HCT116 (cell line): ENCODE data around the gene TRIP13. TPM values are rescaled to one million over a fixed set of nuclear protein-coding genes. Genes with fewer than 3 reads are reported as not detected.

Experiments used
- ATAC-seq: fragments of 200-7000 bp; cut with Tn5 transposase; 2 replicates; pipeline ENCODE4 v1.9.1; 2020; ENCODE audit warnings: mild to moderate bottlenecking, moderate library complexity
- BruUV-seq: library from RNA; stranded (reverse); fragments of 400-500 nt; replicated peaks from 2 replicates; lab custom pipeline; 2021; lab: Mats Ljungman, UMichigan
- CTCF ChIA-PET: fragments of 300-600 bp; sonication (Branson Sonifier 250); formaldehyde crosslinking; loops from one replicate; lab custom pipeline; 2021; ENCODE audit warnings: antibody characterized with exemption; lab: Charles Lee
- POLR2A ChIA-PET: fragments of 300-600, 350-600 bp; sonication (Branson Sonifier 250); formaldehyde crosslinking; loops from one replicate; lab custom pipeline; 2021; ENCODE audit warnings: antibody characterized with exemption; lab: Charles Lee
- RAD21 ChIA-PET, 2 experiments: fragments of 300-600 bp; sonication (Branson Sonifier 250); formaldehyde crosslinking; loops; one replicate each; lab custom pipeline; 2023; ENCODE audit warnings: low total read pairs in 2 of 2; ENCODE audit not compliant: uncharacterized antibody in 2 of 2, unreplicated experiment in 2 of 2, low non-redundant PET in 1 of 2; lab: Charles Lee
- DNase-seq: peaks from one replicate; pipeline ENCODE4 v3.0.0-alpha.2; 2010; ENCODE audit warnings: low read depth, low spot score
- H2AFZ ChIP-seq: fragments of 200-600 bp; shearing (Covaris generic), sonication (generic); 2 replicates; pipeline ENCODE4 v1.6.1; 2017; ENCODE audit warnings: low read depth, mixed run types, mixed read lengths, antibody characterized with exemption, low read length; ENCODE audit not compliant: poor library complexity, severe bottlenecking
- H3K27ac ChIP-seq: 2 replicates; pipeline ENCODE4 v1.5.1; 2012; ENCODE audit warnings: low read depth, low read length
- H3K27me3 ChIP-seq: fragments of 200-600 bp; sonication (generic); 2 replicates; pipeline ENCODE4 v1.6.1; 2016; ENCODE audit warnings: mixed run types, low read length, mixed read lengths; ENCODE audit not compliant: insufficient read depth
- H3K36me3 ChIP-seq, 2 experiments: fragments of 200-500 bp in 1 of 2; fragments of 200-600 bp in 1 of 2; sonication (Bioruptor generic) in 1 of 2; sonication (generic) in 1 of 2; 2 replicates each; pipeline versions ENCODE4 v1.5.1 to v1.6.1; 2014 to 2016; ENCODE audit warnings: low read length in 2 of 2, inconsistent platforms in 1 of 2, mixed read lengths in 1 of 2, mixed run types in 1 of 2; ENCODE audit not compliant: insufficient read depth in 2 of 2, control insufficient read depth in 1 of 2
- H3K4me1 ChIP-seq, 2 experiments: fragments of 200-600 bp in 1 of 2; sonication (generic) in 1 of 2; 2 replicates each; pipeline versions ENCODE4 v1.5.1 to v1.6.1; 2012 to 2017; ENCODE audit warnings: low read length in 2 of 2, inconsistent platforms in 1 of 2, mild to moderate bottlenecking in 1 of 2, mixed read lengths in 1 of 2, mixed run types in 1 of 2, moderate library complexity in 1 of 2; ENCODE audit not compliant: insufficient read depth in 2 of 2, control insufficient read depth in 1 of 2
- H3K4me2 ChIP-seq: fragments of 200-600 bp; sonication (generic); 2 replicates; pipeline ENCODE4 v1.6.1; 2017; ENCODE audit warnings: mixed run types, low read length, mixed read lengths
- H3K4me3 ChIP-seq, 2 experiments: fragments of 200-600 bp in 1 of 2; sonication (generic) in 1 of 2; replicated peaks in 1 of 2; 2 replicates each; pipeline ENCODE4 v1.5.1; 2011 to 2016; ENCODE audit warnings: low read length in 2 of 2, control low read depth in 1 of 2, low read depth in 1 of 2, mild to moderate bottlenecking in 1 of 2, mixed read lengths in 1 of 2, mixed run types in 1 of 2
- H3K79me2 ChIP-seq: fragments of 200-600 bp; sonication (generic); 2 replicates; pipeline ENCODE4 v1.6.1; 2017; ENCODE audit warnings: mild to moderate bottlenecking, mixed run types, low read length, moderate library complexity, mixed read lengths; ENCODE audit not compliant: insufficient read depth
- H3K9ac ChIP-seq: fragments of 200-600 bp; sonication (generic); 2 replicates; pipeline ENCODE4 v1.6.1; 2016; ENCODE audit warnings: low read length, mixed read lengths
- H3K9me2 ChIP-seq: fragments of 200-600 bp; sonication (generic), shearing (Covaris generic); 2 replicates; pipeline ENCODE4 v1.6.1; 2017; ENCODE audit warnings: mixed run types, mild to moderate bottlenecking, moderate library complexity; ENCODE audit not compliant: insufficient read depth
- H3K9me3 ChIP-seq, 2 experiments: fragments of 200-500 bp in 1 of 2; fragments of 200-600 bp in 1 of 2; sonication (Bioruptor generic) in 1 of 2; sonication (generic) in 1 of 2; 2 replicates each; pipeline ENCODE4 v1.6.1; 2014 to 2017; ENCODE audit warnings: low read length in 2 of 2, mixed read lengths in 2 of 2, inconsistent platforms in 1 of 2, low read depth in 1 of 2, mild to moderate bottlenecking in 1 of 2, mixed run types in 1 of 2, moderate library complexity in 1 of 2; ENCODE audit not compliant: control insufficient read depth in 1 of 2, insufficient read depth in 1 of 2
- H4K20me1 ChIP-seq: fragments of 200-600 bp; sonication (generic), shearing (Covaris generic); 2 replicates; pipeline ENCODE4 v1.6.1; 2017; ENCODE audit warnings: mixed run types, mild to moderate bottlenecking, moderate library complexity; ENCODE audit not compliant: insufficient read depth
- CBX3 ChIP-seq: IDR thresholded peaks from 2 replicates; pipeline ENCODE4 v1.6.1; 2012; ENCODE audit warnings: low read depth
- CEBPB ChIP-seq: IDR thresholded peaks from 2 replicates; pipeline ENCODE4 v1.6.1; 2012; ENCODE audit warnings: low read depth
- ELF1 ChIP-seq: IDR thresholded peaks from 2 replicates; pipeline ENCODE4 v1.6.1; 2012; ENCODE audit warnings: low read depth, borderline replicate concordance
- EZH2 ChIP-seq: fragments of 200-600 bp; sonication (generic); IDR thresholded peaks from 2 replicates; pipeline ENCODE4 v1.6.1; 2017; ENCODE audit warnings: antibody characterized with exemption, mixed run types
- EZH2phosphoT487 ChIP-seq: fragments of 200-600 bp; IDR thresholded peaks from 2 replicates; pipeline ENCODE4 v1.6.1; 2018; ENCODE audit warnings: antibody characterized with exemption, borderline replicate concordance
- FOSL1 ChIP-seq: IDR thresholded peaks from 2 replicates; pipeline ENCODE4 v1.6.1; 2012; ENCODE audit warnings: low read depth
- JUND ChIP-seq: IDR thresholded peaks from 2 replicates; pipeline ENCODE4 v1.6.1; 2012
- POLR2A ChIP-seq: IDR thresholded peaks from 2 replicates; pipeline ENCODE4 v1.7.0; 2011; ENCODE audit warnings: borderline replicate concordance; ENCODE audit not compliant: insufficient read depth, insufficient read length; ENCODE audit errors: extremely low read depth
- POLR2AphosphoS5 ChIP-seq: IDR thresholded peaks from 2 replicates; pipeline ENCODE4 v1.6.1; 2011; ENCODE audit warnings: mild to moderate bottlenecking, low read depth, low read length, moderate library complexity
- RAD21 ChIP-seq: IDR thresholded peaks from 2 replicates; pipeline ENCODE4 v1.6.1; 2012; ENCODE audit warnings: low read depth, mild to moderate bottlenecking
- SIN3A ChIP-seq: IDR thresholded peaks from 2 replicates; pipeline ENCODE4 v1.6.1; 2012; ENCODE audit warnings: low read depth
- SP1 ChIP-seq: IDR thresholded peaks from 2 replicates; pipeline ENCODE4 v1.6.1; 2012; ENCODE audit warnings: low read depth
- TCF7L2 ChIP-seq: IDR thresholded peaks from 2 replicates; pipeline ENCODE4 v1.7.0; 2011; ENCODE audit warnings: borderline replicate concordance, inconsistent platforms; ENCODE audit not compliant: insufficient read depth, insufficient read length; ENCODE audit errors: extremely low read depth
- ZNF274 ChIP-seq: fragments of 200-500 bp; sonication (Bioruptor generic); IDR thresholded peaks from 2 replicates; pipeline ENCODE4 v1.6.1; 2014; ENCODE audit warnings: mild to moderate bottlenecking, low read depth, low read length, inconsistent platforms
- intact Hi-C: fragments of 100-400 bp; cut with micrococcal nuclease; formaldehyde crosslinking; loops from 2 replicates; pipeline ENCODE4 v1.10.0; 2022
- total RNA-seq: library from RNA; stranded (reverse); gene quantifications from one replicate; pipeline ENCODE4 v1.2.1, GENCODE V29; 2021; ENCODE audit not compliant: unreplicated experiment
- TF ChIP-seq, protein P1 (sequence below), 3 experiments: fragments of 200-600 bp in 1 of 3; sonication (generic) in 1 of 3; IDR thresholded peaks in 2 of 3; conservative IDR thresholded peaks in 1 of 3; 2 replicates each; pipeline ENCODE4 v1.5.1; 2012 to 2017; ENCODE audit warnings: low read depth in 2 of 3, low read length in 2 of 3, antibody characterized with exemption in 1 of 3, borderline replicate concordance in 1 of 3, control low read depth in 1 of 3, mild to moderate bottlenecking in 1 of 3, mixed read lengths in 1 of 3, mixed run types in 1 of 3, moderate library complexity in 1 of 3; ENCODE audit not compliant: insufficient read depth in 1 of 3
- TF ChIP-seq, protein P2 (sequence below): IDR thresholded peaks from 2 replicates; pipeline ENCODE4 v1.6.1; 2012

TRIP13 gene
- total RNA-seq, 1 experiment from 2014 or later = 45.0 TPM

DNA sequence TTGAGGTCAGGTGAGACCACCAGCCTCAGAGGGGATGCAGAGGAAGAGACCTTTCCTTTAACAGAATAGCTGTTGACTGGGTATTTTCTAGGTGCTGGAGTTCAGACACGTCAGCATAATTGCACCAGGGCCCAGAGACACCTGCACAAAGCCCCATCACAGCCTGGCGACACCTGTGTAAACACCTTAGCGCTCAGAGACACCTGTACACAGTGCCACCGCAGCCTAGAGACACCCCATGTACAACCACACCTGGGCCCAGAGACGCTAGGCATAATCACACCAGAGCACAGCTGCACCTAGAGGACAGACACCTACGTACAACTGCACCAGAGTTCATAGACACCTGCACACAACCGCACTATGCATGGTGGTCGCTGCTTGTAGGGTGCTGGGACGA is 1.0 kb downstream of the TRIP13 start:
- Histone ChIP-seq H3K9ac (peak overlapping the region; percentile 97), H3K9me2 (no peaks in the 10 kb centered on the region), H3K4me3 (peak overlapping the region; percentile 75 to 99), H3K36me3 (peaks cover 23 to 54% of the 10 kb centered on the region in 2 experiments), H3K27me3 (no peaks in the 10 kb centered on the region), H3K9me3 (no peaks in the 10 kb centered on the region), H2AFZ (no peak overlapping the region), H3K27ac (peak overlapping the region; percentile 94), H3K4me1 (peaks cover 16 to 18% of the 10 kb centered on the region in 2 experiments; a peak in 3 of 4 replicates), H3K4me2 (peak overlapping the region; percentile 95), H3K79me2 (peaks cover 78% of the 10 kb centered on the region), H4K20me1 (no peaks in the 10 kb centered on the region)
- no peak for DNase-seq
- intact Hi-C loops = no loop called here
- no peak for ATAC-seq
- ChIA-PET CTCF (interaction anchor here (1.7 kb wide), 1 partner anchor 247 kb away, joined by 3 read pairs; no protein-coding TSS in a partner anchor), RAD21 (no interaction called here), POLR2A (no interaction called here)
- TF ChIP-seq, protein P1, sequence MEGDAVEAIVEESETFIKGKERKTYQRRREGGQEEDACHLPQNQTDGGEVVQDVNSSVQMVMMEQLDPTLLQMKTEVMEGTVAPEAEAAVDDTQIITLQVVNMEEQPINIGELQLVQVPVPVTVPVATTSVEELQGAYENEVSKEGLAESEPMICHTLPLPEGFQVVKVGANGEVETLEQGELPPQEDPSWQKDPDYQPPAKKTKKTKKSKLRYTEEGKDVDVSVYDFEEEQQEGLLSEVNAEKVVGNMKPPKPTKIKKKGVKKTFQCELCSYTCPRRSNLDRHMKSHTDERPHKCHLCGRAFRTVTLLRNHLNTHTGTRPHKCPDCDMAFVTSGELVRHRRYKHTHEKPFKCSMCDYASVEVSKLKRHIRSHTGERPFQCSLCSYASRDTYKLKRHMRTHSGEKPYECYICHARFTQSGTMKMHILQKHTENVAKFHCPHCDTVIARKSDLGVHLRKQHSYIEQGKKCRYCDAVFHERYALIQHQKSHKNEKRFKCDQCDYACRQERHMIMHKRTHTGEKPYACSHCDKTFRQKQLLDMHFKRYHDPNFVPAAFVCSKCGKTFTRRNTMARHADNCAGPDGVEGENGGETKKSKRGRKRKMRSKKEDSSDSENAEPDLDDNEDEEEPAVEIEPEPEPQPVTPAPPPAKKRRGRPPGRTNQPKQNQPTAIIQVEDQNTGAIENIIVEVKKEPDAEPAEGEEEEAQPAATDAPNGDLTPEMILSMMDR (IDR thresholded peaks at IDR 0.05 in 2 of 3, conservative IDR thresholded peaks at IDR 0.05 in 1 of 3; ENCODE audit: borderline replicate concordance in 1 of 3, insufficient read depth in 1 of 3, low read depth in 2 of 3, low read length in 2 of 3) = no peak
- TF ChIP-seq SIN3A (no peak), TCF7L2 (no peak), EZH2 (no peak), CEBPB (no peak), POLR2A (no peak), ZNF274 (no peak), EZH2phosphoT487 (no peak), ELF1 (no peak), JUND (no peak), CBX3 (no peak), POLR2AphosphoS5 (no peak), SP1 (no peak), RAD21 (no peak), FOSL1 (no peak)
- TF ChIP-seq, protein P2, sequence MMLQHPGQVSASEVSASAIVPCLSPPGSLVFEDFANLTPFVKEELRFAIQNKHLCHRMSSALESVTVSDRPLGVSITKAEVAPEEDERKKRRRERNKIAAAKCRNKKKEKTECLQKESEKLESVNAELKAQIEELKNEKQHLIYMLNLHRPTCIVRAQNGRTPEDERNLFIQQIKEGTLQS = no peak
- no TSS peak for BruUV-seq
